ACC112 (cell line): Measurements from ENCODE around the gene HOXB6.

ENCODE experiments used
- H2AFZ ChIP-seq: fragments of 200-600 bp; sonication (generic); one replicate; pipeline ENCODE4 v1.6.0; 2017; ENCODE audit warnings: antibody characterized with exemption, low read length; ENCODE audit not compliant: unreplicated experiment
- H3K27ac ChIP-seq: fragments of 200-600 bp; sonication (generic); 2 replicates; pipeline ENCODE4 v1.5.1; 2014; ENCODE audit warnings: low read depth, mild to moderate bottlenecking, antibody characterized with exemption, low read length, moderate library complexity
- H3K27me3 ChIP-seq: fragments of 200-600 bp; sonication (generic); 2 replicates; pipeline ENCODE4 v1.6.1; 2014; ENCODE audit warnings: mild to moderate bottlenecking, antibody characterized with exemption, low read length, moderate library complexity, mixed read lengths; ENCODE audit not compliant: insufficient read depth
- H3K36me3 ChIP-seq: fragments of 200-600 bp; sonication (generic); 2 replicates; pipeline ENCODE4 v1.6.1; 2016; ENCODE audit warnings: mild to moderate bottlenecking, antibody characterized with exemption, low read length, moderate library complexity, mixed read lengths; ENCODE audit not compliant: insufficient read depth
- H3K4me1 ChIP-seq: fragments of 200-600 bp; sonication (generic); one replicate; pipeline ENCODE4 v1.6.1; 2016; ENCODE audit warnings: low read length, mixed read lengths; ENCODE audit not compliant: insufficient read depth, unreplicated experiment, control insufficient read depth
- H3K4me3 ChIP-seq: fragments of 200-600 bp; sonication (generic); 2 replicates; pipeline ENCODE4 v1.5.1; 2014; ENCODE audit warnings: mild to moderate bottlenecking, low read depth, low read length
- H3K79me2 ChIP-seq: fragments of 200-600 bp; sonication (generic); one replicate; pipeline ENCODE4 v1.6.0; 2016; ENCODE audit warnings: low read length; ENCODE audit not compliant: control insufficient read depth, unreplicated experiment, insufficient read depth

Gene HOXB6

GRCh38 chr17:48551596-48552465 lies 53.0 kb downstream of the HOXB6 start:
- Histone ChIP-seq H3K27ac (no peak overlapping the region), H2AFZ (no peak overlapping the region), H3K27me3 (peaks cover 98% of the 10 kb centered on the region), H3K4me1 (no peaks in the 10 kb centered on the region), H3K36me3 (no peaks in the 10 kb centered on the region), H3K79me2 (no peaks in the 10 kb centered on the region), H3K4me3 (no peak overlapping the region)

DNA sequence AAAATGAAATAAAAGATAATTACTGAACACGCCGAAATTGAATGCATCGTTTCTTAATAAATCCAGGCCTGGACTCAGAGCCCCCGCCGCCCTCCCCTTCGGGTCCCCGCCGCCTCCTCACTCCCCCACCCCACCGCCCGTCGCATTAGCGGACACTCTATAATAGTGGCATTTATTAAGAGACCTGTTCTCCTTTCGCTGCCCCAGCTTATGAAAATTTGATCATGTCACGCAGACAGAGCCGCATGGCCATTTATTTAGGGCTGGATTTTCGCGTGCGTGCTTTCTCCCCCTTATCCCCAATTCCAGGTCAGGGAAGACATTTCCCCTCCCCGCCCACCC lies 53.6 kb downstream of the HOXB6 start:
- Histone ChIP-seq H2AFZ (no peak overlapping the region), H3K27ac (no peak overlapping the region), H3K27me3 (peaks cover 98% of the 10 kb centered on the region), H3K4me3 (no peak overlapping the region), H3K79me2 (no peaks in the 10 kb centered on the region), H3K36me3 (no peaks in the 10 kb centered on the region), H3K4me1 (no peaks in the 10 kb centered on the region)

DNA sequence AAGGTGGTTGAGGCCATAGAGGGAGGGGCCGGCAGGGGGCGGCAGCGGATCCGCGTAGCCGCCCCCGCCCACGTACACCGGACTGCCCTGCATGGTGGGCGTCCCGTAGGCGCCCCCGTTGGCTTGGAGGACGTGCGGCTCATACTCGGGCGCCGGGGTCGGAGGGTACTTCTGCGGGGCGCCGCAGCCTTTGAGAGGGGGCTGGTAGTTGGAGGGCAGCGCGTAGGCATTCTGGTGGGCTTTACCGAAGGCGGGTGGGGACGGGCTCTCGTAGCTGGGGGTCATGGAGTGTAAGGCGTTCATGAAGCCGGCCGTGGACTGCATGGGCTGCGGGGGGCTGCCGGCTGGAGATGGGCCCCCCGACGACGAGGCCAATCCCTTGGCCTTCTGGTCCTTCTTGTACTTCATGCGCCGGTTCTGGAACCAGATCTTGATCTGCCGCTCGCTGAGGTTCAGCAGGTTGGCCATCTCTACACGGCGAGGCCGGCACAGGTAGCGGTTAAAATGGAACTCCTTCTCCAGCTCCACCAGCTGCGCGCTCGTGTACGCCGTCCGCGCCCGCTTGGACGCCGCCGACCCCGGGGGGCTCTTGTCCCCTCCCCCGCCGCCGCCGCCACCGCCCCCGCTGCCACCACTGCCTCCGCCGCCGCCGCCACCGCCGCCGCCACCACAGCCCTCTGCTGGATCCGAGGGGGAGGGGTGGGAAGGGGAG lies 54.1 kb downstream of the HOXB6 start:
- Histone ChIP-seq H3K79me2 (no peaks in the 10 kb centered on the region), H3K36me3 (no peaks in the 10 kb centered on the region), H3K4me1 (no peaks in the 10 kb centered on the region), H3K27ac (no peak overlapping the region), H3K4me3 (no peak overlapping the region), H2AFZ (no peak overlapping the region), H3K27me3 (peaks cover 98% of the 10 kb centered on the region)

DNA sequence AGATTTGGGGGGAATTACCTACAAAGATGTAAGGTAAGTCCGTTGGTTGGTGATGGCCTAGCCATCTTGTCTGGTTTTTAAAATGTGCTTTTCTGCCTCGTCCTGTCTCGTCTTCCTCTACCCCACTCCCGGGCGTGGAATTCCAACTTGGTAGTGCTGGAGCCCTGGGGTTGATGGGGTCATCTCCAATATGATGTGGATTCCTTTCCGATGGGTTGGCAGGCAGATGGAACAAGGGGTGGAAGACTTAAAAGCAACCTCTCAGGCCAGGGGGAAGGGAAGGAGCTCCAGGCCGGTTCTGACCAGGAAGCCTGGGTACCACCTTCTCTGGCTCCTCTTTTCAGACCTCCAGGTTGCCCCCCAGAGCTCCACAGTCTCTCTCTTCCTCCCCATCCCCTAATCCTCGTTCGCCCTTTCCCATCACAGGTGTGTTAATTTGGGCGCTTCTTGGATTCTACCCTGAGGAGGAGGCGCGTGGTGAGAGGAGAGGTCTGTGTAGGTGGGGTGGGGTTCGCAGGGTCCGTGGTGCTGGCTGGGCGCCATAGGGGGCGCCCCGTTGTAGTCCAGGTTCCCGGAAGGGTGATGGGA lies 54.8 kb downstream of the HOXB6 start:
- H2AFZ ChIP-seq = no peak overlapping the region
- H3K27ac ChIP-seq = no peak overlapping the region
- H3K4me3 ChIP-seq = no peak overlapping the region
- peaks cover 100% of the 10 kb centered on the region for H3K27me3 ChIP-seq
- no peaks in the 10 kb centered on the region for H3K36me3 ChIP-seq
- no peaks in the 10 kb centered on the region for H3K4me1 ChIP-seq
- H3K79me2 ChIP-seq = no peaks in the 10 kb centered on the region

DNA sequence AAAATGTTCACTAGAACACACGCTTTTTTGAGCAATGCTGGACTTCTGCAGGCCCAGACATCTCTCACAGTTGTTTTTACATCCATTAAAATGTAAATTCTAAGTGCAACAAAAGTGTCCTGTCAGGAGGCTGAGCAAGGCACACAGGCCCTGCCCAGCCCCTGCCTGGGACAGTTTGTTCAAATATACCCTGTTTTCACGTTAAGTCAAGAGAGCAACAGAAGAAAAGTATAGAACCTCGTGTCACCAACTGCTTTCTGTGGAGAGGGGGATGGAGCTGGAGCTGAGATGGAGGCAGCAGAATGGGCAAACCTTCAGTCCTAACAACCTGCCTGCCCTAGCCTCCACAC lies 55.5 kb downstream of the HOXB6 start:
- no peak overlapping the region for H3K27ac ChIP-seq
- no peak overlapping the region for H2AFZ ChIP-seq
- H3K27me3 ChIP-seq = peaks cover 100% of the 10 kb centered on the region
- H3K79me2 ChIP-seq = no peaks in the 10 kb centered on the region
- no peak overlapping the region for H3K4me3 ChIP-seq
- no peaks in the 10 kb centered on the region for H3K36me3 ChIP-seq
- no peaks in the 10 kb centered on the region for H3K4me1 ChIP-seq

DNA sequence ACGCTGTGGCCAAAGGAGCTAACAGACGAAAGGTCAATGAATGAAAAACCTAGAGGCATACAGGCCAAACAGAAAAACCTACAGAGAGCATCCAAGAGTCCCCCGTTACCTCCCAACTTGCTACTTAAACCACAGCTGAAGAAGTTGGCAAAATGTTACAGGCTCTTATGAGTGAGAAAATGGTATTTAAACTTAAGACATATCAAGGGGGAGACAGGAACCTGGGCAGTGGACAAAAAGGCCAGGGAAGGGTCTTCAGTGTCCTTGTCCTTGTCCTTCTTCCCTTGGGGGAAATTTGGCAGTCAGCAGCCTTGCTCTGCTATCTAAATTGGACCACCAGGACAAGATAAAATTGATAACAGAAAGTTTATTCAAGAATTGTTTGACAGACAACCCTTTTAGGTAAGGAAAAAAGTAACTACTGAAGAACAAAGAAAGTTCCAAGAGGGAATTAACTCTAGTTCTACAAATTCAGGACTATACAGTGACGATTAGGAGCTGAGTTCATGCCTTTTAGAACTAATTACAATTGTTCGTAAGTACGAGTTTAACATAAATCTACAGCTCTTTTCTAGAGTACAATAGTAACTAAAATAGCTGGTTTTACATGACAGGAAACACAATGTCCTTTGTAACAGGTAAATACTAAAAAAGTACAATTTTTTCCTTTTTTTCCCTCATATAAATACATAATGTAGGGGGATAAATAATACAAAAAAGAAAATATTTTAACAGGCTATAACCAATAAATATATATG lies 56.1 kb downstream of the HOXB6 start:
- peaks cover 100% of the 10 kb centered on the region for H3K27me3 ChIP-seq
- no peak overlapping the region for H3K4me3 ChIP-seq
- no peaks in the 10 kb centered on the region for H3K36me3 ChIP-seq
- no peaks in the 10 kb centered on the region for H3K79me2 ChIP-seq
- H3K27ac ChIP-seq = no peak overlapping the region
- no peaks in the 10 kb centered on the region for H3K4me1 ChIP-seq
- H2AFZ ChIP-seq = no peak overlapping the region

DNA sequence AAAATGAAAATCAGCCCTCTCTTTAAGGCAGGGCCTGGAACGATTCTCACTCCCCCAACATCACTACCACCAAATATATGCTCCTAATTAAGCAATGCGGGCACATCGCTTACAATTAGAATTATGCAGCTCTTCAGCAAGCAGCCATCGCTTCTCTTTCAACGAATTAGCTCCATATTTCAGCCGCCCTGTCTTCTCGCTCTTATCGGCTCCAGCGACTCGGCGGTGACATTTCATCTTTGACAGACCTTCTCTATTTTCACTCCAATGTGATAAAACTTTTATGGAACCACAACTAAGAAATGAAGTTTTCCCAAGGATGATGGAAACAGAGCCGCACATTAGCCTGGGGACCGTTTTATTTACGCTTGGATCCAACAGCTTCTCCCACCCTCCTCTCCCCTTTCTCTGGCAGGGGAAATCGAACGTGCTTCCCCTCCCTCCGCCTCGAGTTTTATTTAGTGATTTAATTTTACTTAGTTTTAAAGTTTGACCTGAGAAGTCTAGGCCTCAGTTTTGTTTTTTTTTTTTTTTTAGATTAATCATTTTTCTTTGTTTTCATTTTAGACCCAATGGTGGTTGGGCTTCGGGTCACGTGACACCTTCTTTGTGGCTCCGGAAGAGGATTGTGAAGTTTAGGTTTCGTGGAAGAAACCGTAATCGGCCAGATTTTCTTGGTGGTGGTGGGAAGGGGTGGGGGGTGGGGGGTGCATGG lies 56.8 kb downstream of the HOXB6 start:
- no peaks in the 10 kb centered on the region for H3K36me3 ChIP-seq
- no peaks in the 10 kb centered on the region for H3K79me2 ChIP-seq
- H3K27me3 ChIP-seq = peaks cover 100% of the 10 kb centered on the region
- H2AFZ ChIP-seq = no peak overlapping the region
- no peak overlapping the region for H3K27ac ChIP-seq
- H3K4me1 ChIP-seq = no peaks in the 10 kb centered on the region
- H3K4me3 ChIP-seq = no peak overlapping the region

- H3K4me3 ChIP-seq = no peak overlapping the region
- no peak overlapping the region for H2AFZ ChIP-seq
Measured at GRCh38 chr17:48546924-48547807, 57.6 kb downstream of the HOXB6 start.

GRCh38 chr17:48546137-48546923 lies 58.5 kb downstream of the HOXB6 start:
- Histone ChIP-seq H3K4me1 (no peaks in the 10 kb centered on the region), H3K4me3 (no peak overlapping the region), H3K36me3 (no peaks in the 10 kb centered on the region), H3K27ac (no peak overlapping the region), H3K79me2 (no peaks in the 10 kb centered on the region), H2AFZ (no peak overlapping the region), H3K27me3 (peaks cover 100% of the 10 kb centered on the region)

More at GRCh38 chr17:48546924-48547807, 57.6 kb downstream of the HOXB6 start:
- Histone ChIP-seq H3K36me3 (no peaks in the 10 kb centered on the region), H3K79me2 (no peaks in the 10 kb centered on the region), H3K4me1 (no peaks in the 10 kb centered on the region), H3K27me3 (peaks cover 100% of the 10 kb centered on the region), H3K27ac (no peak overlapping the region)
